GM19468 (cell line): Measurements from ENCODE around the gene NPIPB2.

ENCODE experiments used
- ATAC-seq: cut with Tn5 transposase; IDR thresholded peaks from one replicate; pipeline ENCODE4 v1.9.1; 2021; ENCODE audit warnings: mild to moderate bottlenecking, moderate library complexity, moderate number of reproducible peaks; ENCODE audit not compliant: unreplicated experiment; ENCODE audit errors: extremely low read depth

NPIPB2 gene

DNA sequence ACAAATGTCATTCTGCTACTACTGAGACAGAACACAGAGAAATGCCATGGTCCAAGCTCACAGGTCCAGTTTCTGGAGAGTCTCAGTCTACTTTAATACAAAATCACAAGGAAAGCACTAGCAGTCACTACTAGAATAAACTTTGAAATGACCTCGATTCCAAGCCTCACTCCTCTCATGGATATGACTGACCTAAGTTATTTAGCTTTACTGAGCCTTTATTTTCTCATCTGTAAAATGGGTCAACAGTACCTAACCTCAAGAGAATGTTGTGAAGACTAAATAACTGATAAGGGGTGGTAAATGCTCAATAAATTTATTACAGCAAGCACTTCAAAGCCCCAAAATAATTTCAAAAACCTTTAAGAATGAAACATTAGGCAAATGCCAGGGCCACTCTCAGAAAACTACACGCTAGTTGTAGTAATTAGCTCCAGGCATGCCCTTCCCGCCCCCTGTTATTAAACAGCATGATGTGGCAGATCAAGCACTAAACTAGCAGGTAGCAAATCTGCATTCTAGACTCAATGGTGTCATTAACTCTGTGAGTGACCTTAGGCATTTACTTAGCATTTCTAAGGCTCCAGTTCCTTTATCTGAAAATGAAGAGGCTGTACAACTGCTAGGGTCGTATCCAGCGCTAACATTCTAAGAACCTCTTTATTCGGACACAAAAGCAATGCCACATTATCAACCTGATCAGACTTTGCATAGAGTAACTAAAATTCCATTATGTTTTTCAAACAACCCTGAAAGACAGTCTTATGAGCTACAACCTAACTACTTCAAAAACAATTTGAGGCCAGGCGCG, 34.5 kb downstream of the NPIPB2 start:
- ATAC-seq: no peak

DNA sequence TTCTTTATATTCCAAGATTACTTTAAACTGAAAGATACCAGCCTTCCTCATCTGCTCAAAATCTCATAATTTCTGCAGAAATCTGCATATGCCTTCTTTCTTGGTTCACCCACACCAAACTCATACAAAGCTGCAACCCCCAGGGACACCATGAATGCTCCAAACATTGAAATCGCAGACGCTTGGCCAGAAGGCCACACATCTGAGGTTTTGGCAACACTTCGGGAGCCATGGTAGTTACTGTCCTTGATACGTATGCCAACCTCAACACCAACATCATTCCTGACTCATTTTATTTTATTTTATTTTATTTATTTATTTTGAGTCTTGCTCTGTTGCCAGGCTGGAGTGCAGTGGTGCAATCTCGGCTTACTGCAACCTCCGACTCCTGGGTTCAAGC, 37.9 kb downstream of the NPIPB2 start:
- ATAC-seq: no peak

DNA sequence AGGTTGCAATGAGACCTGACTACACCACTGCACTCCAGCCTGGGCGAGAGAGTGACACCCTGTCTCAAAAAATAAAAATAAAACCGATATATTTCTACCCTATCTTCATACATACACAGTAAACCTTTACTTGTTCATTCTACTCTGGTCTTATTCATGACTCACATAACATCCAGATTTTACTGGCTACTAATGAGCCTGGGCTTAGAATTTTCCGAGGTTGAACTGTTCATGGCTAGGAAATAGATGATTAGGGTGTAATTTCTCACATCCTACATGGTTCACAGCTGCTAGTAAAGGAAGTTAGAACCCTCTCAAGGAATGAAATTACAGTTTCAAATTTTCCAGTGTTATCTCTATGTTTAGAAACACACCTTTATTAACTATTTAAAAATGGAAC, 40.8 kb downstream of the NPIPB2 start:
- ATAC-seq: no peak

DNA sequence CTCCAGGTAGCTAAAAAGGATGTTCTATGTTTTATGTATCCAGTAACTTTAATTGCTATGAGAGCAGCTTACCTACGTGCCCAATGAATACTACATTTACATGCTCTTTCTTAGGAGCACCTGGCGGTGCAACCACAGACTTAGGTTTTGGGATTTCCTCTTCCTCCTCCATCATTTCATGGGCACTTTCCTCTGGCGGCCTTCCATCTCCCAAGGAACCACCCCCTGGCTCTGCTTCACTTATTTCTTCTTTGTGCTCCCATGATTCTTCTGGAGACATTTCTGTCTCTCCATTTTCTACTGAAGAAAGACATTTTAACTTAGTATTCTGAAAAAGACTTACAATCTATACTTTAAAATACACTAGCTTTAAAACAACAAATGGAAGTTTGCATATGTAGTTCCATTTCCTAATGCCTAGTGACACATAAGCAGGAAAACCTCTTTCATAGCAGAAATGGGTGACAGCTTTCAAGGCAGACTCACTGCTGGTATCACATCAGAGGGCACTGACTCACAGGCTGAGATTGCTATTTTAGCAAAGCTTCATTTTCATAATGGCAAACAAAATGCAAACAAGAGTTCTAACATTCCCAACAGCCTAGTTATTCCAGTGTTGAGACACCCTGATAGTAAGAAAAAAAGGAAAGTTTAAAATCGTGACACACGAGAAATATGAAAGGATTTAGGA, 45.2 kb downstream of the NPIPB2 start:
- ATAC-seq: no peak

DNA sequence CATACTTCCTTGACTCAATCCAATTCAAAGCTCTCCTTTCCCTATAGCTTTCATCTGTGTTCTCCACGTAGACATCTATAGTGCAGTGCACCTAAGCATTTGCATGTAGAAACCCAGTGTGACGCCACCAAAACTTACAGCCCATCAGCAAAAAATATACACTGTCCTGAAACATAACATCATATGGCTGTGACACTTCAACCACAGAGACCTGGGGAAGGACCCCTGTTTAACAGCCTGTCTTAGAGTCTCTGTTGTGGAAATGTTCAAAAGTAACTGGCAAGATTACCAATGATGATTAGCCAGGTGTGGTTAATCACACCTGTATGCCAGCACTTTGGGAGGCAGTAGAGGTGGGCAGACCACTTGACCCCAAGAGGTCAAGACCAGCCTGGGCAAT, 48.3 kb downstream of the NPIPB2 start:
- no peak for ATAC-seq

DNA sequence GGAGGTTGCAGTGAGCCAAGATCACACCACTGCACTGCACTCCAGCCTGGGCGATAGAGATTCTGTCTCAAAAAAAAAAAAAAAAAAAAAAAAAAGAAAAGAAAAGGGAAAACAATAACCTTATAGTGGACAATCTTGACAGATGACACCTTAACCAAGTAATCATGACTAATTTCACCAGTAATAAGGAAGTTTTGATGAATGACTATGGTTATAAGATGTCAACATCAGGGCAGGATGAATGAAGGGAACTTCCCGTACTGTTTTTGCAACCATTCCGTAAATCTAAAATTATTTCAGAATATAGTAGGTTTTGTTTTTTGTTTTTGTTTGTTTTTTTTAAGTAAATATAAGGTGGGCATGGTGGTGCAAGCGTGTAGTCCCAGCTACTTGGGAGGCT, 49.1 kb downstream of the NPIPB2 start:
- ATAC-seq: no peak

DNA sequence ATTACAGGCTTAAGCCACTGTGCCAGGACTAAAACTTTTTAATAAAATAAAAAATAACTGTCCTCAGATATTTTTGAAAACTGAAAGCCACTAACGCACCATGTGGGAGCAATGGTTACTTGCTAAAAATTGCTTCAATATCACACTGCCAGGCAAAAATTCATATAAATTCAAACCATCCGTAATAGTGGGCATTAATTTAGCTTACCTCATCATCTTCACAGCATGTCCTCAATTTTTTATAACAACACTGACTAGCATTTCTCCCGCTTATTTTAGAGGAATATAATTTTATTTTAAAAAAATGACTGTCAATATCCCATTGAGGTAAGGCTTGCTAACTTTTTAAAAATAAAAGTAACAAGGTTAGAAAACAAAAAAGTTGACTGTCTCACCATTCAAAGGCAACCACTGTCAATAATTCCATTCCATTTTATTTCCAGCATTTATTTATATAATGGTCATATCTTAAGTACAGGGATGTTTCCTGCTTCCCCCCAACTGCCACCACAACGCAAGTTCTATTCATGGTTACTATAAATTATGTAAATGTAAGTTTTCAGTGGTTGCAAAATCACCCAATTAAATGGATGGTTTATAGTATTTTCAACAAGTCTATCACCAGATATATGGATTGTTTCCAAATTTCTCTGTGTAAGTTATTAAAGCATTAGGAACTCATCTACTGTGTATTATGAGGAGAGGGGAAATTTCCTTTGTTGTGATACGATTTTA, 51.4 kb downstream of the NPIPB2 start:
- no peak for ATAC-seq

DNA sequence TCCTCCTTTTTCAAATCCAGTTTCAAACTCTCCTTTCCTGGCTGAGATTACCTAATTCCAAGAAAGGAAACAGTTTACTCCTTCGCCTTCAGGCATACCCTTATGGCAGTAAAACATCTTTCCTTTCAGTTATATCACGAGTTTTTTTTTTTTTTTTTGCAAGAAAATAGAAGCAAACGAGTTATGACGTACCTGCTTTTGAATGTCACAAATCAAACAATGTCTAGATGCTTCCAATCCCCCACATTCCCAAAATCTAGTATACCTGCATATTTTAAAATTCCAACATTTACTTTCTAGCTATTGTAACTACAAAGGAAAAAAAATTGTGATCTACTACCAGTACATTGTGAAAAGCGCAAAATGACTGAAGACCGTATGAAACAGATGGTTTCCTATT, 55.0 kb downstream of the NPIPB2 start:
- ATAC-seq: no peak

DNA sequence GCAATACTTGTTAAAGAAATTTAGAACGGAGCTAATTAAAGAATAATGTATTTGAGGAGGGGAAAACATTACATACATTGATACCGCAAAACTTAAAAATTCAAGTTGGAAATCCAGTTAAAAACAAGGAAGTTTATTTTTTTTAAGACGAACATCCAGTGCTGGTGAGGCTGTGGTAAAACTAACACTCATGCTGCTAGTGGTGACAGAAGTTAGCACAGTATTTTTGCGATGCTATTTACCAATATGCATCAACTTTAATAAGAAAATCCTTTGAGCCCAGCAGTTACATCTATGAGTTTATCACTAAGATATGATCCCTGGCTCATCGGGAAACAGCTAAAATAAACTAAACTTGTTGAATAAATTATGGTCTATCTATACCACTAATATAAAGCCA, 57.8 kb downstream of the NPIPB2 start:
- no peak for ATAC-seq

DNA sequence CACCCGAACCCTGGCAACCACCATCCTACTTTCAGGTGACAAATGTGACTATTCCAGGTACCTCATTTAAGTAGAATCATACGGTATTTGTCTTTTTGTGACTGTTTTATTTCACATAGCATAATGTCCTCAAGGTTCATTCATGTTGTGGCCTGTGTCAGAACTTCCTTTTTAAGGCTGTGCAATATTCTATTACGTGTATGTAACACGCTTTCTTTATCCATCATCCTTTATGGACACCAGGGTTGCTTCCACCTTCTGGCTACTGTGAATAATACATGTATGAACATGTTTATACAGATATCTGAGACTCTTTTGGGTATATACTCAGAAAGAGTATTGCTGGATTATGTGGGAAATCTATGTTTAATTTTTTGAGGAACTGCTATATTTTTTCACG, 61.8 kb downstream of the NPIPB2 start:
- ATAC-seq: no peak

DNA sequence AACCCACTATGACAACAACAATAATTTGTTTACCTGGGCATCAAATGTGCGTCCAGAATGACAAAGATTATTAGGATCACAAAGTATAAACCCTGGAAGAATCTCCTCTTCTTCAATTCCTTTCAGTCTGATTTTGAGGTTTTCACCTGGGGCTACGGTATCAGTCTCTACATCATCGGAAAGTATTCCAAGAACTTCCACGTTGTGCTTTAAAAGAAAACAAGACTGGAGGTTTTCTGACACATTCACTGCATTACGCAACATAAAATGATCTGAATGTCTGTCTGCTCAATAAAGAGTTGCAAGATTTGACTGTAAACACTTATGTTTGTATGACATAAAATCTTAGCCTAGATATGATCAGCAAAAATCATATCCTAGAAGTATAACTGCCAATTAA, 64.5 kb downstream of the NPIPB2 start:
- no peak for ATAC-seq
